Mesodermal cell (in vitro differentiated cells): ENCODE data around the gene INTS4.
"Not testable (repeated sequence)": the region's sequence is repeated elsewhere in the genome, so short reads cannot be mapped to it uniquely, and the experiment has no call there.

Experiments used
- H3K27ac ChIP-seq: 2 replicates; pipeline ENCODE4 v1.7.0; 2013; ENCODE audit warnings: mild to moderate bottlenecking, low read depth, low read length, moderate library complexity; ENCODE audit not compliant: severe bottlenecking
- H3K36me3 ChIP-seq: 2 replicates; pipeline ENCODE4 v1.7.1; 2013; ENCODE audit warnings: mild to moderate bottlenecking, low read length, moderate library complexity; ENCODE audit not compliant: control insufficient read depth, insufficient read depth
- H3K4me1 ChIP-seq: one replicate; pipeline ENCODE4 v1.7.1; 2013; ENCODE audit warnings: mild to moderate bottlenecking, low read length; ENCODE audit not compliant: insufficient read depth, control insufficient read depth, poor library complexity, severe bottlenecking
- H3K4me3 ChIP-seq: 2 replicates; pipeline ENCODE4 v1.7.0; 2013; ENCODE audit warnings: low read length, control low read depth, mild to moderate bottlenecking; ENCODE audit not compliant: insufficient read depth, poor library complexity, severe bottlenecking; ENCODE audit errors: extremely low read depth
- H3K9me3 ChIP-seq: 2 replicates; pipeline ENCODE4 v1.7.1; 2013; ENCODE audit warnings: mild to moderate bottlenecking, low read length, moderate library complexity; ENCODE audit not compliant: control insufficient read depth
- WGBS, 2 experiments: methylation state at CpG; one replicate each; pipeline ENCODE4 v1.1.5; 2013; ENCODE audit warnings: missing lambda C conversion rate in 2 of 2; ENCODE audit not compliant: insufficient coverage in 2 of 2; 5-methylcytosine and 5-hydroxymethylcytosine counted together

Gene INTS4

GRCh38 chr11:78022397-78023396 lies 28.2 kb upstream of the INTS4 start, which contains the start of gene KCTD14:
Gene KCTD14, minus strand, starts transcription at chr11:78023276. Its CDS starts 27 bp downstream, at chr11:78023249.
- Histone ChIP-seq H3K9me3 (no peaks in the 10 kb centered on the region), H3K4me1 (no peaks in the 10 kb centered on the region), H3K27ac (no peak within 1 kb of the TSS), H3K36me3 (no peaks in the 10 kb centered on the region), H3K4me3 (peak within 1 kb of the TSS; percentile 25)
- 8 to 9% methylated on average over 23 to 27 of the region's 37 CpGs for WGBS, 2 experiments

- H3K36me3 ChIP-seq = no peaks in the 10 kb centered on the region
- H3K4me3 ChIP-seq = no peak overlapping the region
- no peak overlapping the region for H3K27ac ChIP-seq
- WGBS, 2 experiments = 94 to 96% methylated on average over 6 of the region's 6 CpGs
- H3K4me1 ChIP-seq = no peaks in the 10 kb centered on the region
- H3K9me3 ChIP-seq = no peaks in the 10 kb centered on the region
These were observed 27.1 kb upstream of the INTS4 start for GRCh38 chr11:78021611-78022010.

GRCh38 chr11:78020246-78020645 lies 25.8 kb upstream of the INTS4 start:
- H3K36me3 ChIP-seq = no peaks in the 10 kb centered on the region
- H3K4me1 ChIP-seq = no peaks in the 10 kb centered on the region
- H3K4me3 ChIP-seq = no peak overlapping the region
- no peaks in the 10 kb centered on the region for H3K9me3 ChIP-seq
- no peak overlapping the region for H3K27ac ChIP-seq
- 29 to 50% methylated on average over 1 to 2 of the region's 3 CpGs for WGBS, 2 experiments

- Histone ChIP-seq H3K9me3 (no peaks in the 10 kb centered on the region), H3K27ac (no peak overlapping the region), H3K4me1 (no peaks in the 10 kb centered on the region), H3K4me3 (no peak overlapping the region), H3K36me3 (no peaks in the 10 kb centered on the region)
- 43 to 65% methylated on average over 2 to 4 of the region's 4 CpGs for WGBS, 2 experiments
These were observed 25.3 kb upstream of the INTS4 start for GRCh38 chr11:78019808-78020207.

- Histone ChIP-seq H3K27ac (no peak overlapping the region), H3K9me3 (no peaks in the 10 kb centered on the region), H3K4me1 (no peaks in the 10 kb centered on the region), H3K36me3 (no peaks in the 10 kb centered on the region), H3K4me3 (no peak overlapping the region)
- 89 to 100% methylated on average over 1 of the region's 1 CpG for WGBS, 2 experiments
These were observed 21.4 kb upstream of the INTS4 start for GRCh38 chr11:78015878-78016277.

- 86 to 91% methylated on average over 4 to 5 of the region's 6 CpGs for WGBS, 2 experiments
- H3K27ac ChIP-seq, H3K36me3 ChIP-seq, H3K4me1 ChIP-seq, H3K9me3 ChIP-seq, H3K4me3 ChIP-seq: not testable (repeated sequence)
These were observed 20.6 kb upstream of the INTS4 start for GRCh38 chr11:78014937-78015520.

- 83% methylated on average over 1 of the region's 2 CpGs; no CpG with 5 or more reads in 1 of the 2 experiments for WGBS, 2 experiments
These were observed 16.8 kb upstream of the INTS4 start for GRCh38 chr11:78011301-78011700.

GRCh38 chr11:78010755-78011154 lies 16.3 kb upstream of the INTS4 start:
- no peak overlapping the region for H3K27ac ChIP-seq
- H3K9me3 ChIP-seq = no peaks in the 10 kb centered on the region
- no peak overlapping the region for H3K4me3 ChIP-seq
- no peaks in the 10 kb centered on the region for H3K4me1 ChIP-seq
- WGBS, 2 experiments = 85 to 89% methylated on average over 1 to 5 of the region's 6 CpGs
- no peaks in the 10 kb centered on the region for H3K36me3 ChIP-seq

More at GRCh38 chr11:78011301-78011700, 16.8 kb upstream of the INTS4 start:
- Histone ChIP-seq H3K27ac (no peak overlapping the region), H3K4me1 (no peaks in the 10 kb centered on the region), H3K9me3 (no peaks in the 10 kb centered on the region), H3K4me3 (no peak overlapping the region), H3K36me3 (no peaks in the 10 kb centered on the region)

GRCh38 chr11:78010304-78010703 lies 15.8 kb upstream of the INTS4 start:
- H3K4me3 ChIP-seq = no peak overlapping the region
- H3K36me3 ChIP-seq = no peaks in the 10 kb centered on the region
- no peak overlapping the region for H3K27ac ChIP-seq
- H3K4me1 ChIP-seq = no peaks in the 10 kb centered on the region
- WGBS, 2 experiments = no CpG with 5 or more reads among the region's 1 CpG
- no peaks in the 10 kb centered on the region for H3K9me3 ChIP-seq

GRCh38 chr11:78009062-78009461 lies 14.6 kb upstream of the INTS4 start:
- H3K9me3 ChIP-seq = no peaks in the 10 kb centered on the region
- H3K27ac ChIP-seq = no peak overlapping the region
- no peaks in the 10 kb centered on the region for H3K4me1 ChIP-seq
- WGBS, 2 experiments = 92 to 100% methylated on average over 2 of the region's 2 CpGs
- no peak overlapping the region for H3K4me3 ChIP-seq
- H3K36me3 ChIP-seq = no peaks in the 10 kb centered on the region

GRCh38 chr11:78000193-78000592 lies 5.7 kb upstream of the INTS4 start:
- Histone ChIP-seq H3K4me1 (no peaks in the 10 kb centered on the region), H3K36me3 (no peaks in the 10 kb centered on the region), H3K27ac (no peak overlapping the region), H3K4me3 (no peak overlapping the region), H3K9me3 (no peaks in the 10 kb centered on the region)
- WGBS, 2 experiments = 27 to 100% methylated on average over 1 of the region's 1 CpG
